ENCODE results near the gene CBFA2T3. TPM values are rescaled to one million over a fixed set of nuclear protein-coding genes. Genes with fewer than 3 reads are reported as not detected.

CBFA2T3 gene
- total and polyA plus RNA-seq, 4 donors = 4.7 to 11.8 (median 6.6) TPM

DNA sequence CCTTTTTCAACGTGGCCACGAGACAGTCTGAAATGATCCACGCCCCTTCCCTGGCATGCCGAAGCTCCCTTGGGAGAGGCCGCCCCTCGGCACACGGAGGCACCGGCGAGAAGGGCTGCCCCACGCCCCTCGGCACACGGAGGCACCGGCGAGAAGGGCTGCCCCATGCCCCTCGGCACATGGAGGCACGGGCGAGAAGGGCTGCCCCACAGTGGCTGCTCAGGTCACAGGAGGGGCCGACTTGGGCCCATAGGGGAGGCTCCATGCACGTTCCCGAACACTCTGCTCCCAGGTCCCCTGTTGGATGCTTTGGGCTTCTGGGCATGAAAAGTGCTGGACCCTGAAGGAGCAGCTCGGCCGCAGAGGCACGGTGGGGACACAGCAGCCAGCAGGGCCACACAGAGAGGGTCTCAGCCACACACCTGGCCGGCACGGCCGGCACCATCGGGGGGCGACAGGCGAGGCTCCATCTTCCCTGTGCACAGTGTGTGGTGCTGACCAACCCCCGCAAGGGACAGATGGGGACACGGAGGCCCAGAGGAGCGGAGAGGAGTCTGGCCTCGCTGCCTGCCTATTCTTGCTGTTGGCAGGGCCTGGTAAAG, 42.8 kb downstream of the CBFA2T3 start:
- DNase-seq = no peak
- Histone ChIP-seq H3K27me3 (ENCODE audit: control insufficient read depth in 3 of 3, insufficient read depth in 3 of 3, low read length in 2 of 3) (peaks cover 0 to 7% (median 0%) of the 10 kb centered on the region in 3 donors), H3K4me3 (no peak overlapping the region), H3K4me1 (ENCODE audit: control insufficient read depth in 5 of 5, insufficient read depth in 5 of 5, low read length in 5 of 5) (peaks cover 0 to 20% (median 0%) of the 10 kb centered on the region in 5 donors), H3K36me3 (ENCODE audit: control insufficient read depth in 4 of 4, insufficient read depth in 4 of 4, low read length in 4 of 4) (no peaks in the 10 kb centered on the region), H3K27ac (ENCODE audit: low read depth in 1 of 2, low read length in 1 of 2) (no peak overlapping the region), H3K9me3 (ENCODE audit: control insufficient read depth in 4 of 4, insufficient read depth in 3 of 4, low read length in 3 of 4) (no peaks in the 10 kb centered on the region), H3K9ac (ENCODE audit: insufficient read depth in 1 of 2, low read length in 2 of 2) (no peak overlapping the region)
- 77 to 78% methylated on average over 31 to 33 of the region's 33 CpGs for WGBS, 2 donors
- TF ChIP-seq, protein P1, sequence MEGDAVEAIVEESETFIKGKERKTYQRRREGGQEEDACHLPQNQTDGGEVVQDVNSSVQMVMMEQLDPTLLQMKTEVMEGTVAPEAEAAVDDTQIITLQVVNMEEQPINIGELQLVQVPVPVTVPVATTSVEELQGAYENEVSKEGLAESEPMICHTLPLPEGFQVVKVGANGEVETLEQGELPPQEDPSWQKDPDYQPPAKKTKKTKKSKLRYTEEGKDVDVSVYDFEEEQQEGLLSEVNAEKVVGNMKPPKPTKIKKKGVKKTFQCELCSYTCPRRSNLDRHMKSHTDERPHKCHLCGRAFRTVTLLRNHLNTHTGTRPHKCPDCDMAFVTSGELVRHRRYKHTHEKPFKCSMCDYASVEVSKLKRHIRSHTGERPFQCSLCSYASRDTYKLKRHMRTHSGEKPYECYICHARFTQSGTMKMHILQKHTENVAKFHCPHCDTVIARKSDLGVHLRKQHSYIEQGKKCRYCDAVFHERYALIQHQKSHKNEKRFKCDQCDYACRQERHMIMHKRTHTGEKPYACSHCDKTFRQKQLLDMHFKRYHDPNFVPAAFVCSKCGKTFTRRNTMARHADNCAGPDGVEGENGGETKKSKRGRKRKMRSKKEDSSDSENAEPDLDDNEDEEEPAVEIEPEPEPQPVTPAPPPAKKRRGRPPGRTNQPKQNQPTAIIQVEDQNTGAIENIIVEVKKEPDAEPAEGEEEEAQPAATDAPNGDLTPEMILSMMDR (IDR thresholded peaks at IDR 0.05; ENCODE audit: control extremely low read depth, extremely low read depth) = no peak
- no peak for ATAC-seq (ENCODE audit: insufficient read depth, low FRiP score)

DNA sequence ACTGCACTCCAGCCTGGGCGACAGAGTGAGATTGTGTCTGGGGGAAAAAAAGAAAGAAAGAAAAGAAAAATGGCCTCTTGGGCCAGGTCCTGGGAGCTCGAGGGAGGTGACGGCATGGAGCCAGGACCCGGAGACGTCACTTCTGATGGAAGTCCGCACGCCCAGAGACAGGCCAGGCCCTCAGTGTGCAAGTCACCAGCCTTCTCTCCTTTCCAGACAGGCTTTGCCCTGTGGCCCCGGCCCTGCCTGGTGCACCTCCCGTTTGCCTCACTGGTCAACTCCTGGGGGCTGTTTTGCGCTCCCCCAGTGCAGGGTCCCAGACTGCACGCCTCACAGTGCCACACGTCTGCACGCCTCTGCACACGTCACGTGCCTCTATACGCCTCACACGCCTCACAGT, 44.1 kb downstream of the CBFA2T3 start:
- Histone ChIP-seq H3K9ac (ENCODE audit: insufficient read depth in 1 of 2, low read length in 2 of 2) (no peak overlapping the region), H3K36me3 (ENCODE audit: control insufficient read depth in 4 of 4, insufficient read depth in 4 of 4, low read length in 4 of 4) (no peaks in the 10 kb centered on the region), H3K4me1 (ENCODE audit: control insufficient read depth in 5 of 5, insufficient read depth in 5 of 5, low read length in 5 of 5) (peaks cover 0 to 22% (median 0%) of the 10 kb centered on the region in 5 donors), H3K9me3 (ENCODE audit: control insufficient read depth in 4 of 4, insufficient read depth in 3 of 4, low read length in 3 of 4) (no peaks in the 10 kb centered on the region), H3K4me3 (no peak overlapping the region), H3K27ac (ENCODE audit: low read depth in 1 of 2, low read length in 1 of 2) (no peak overlapping the region), H3K27me3 (ENCODE audit: control insufficient read depth in 3 of 3, insufficient read depth in 3 of 3, low read length in 2 of 3) (no peaks in the 10 kb centered on the region)
- 87 to 90% methylated on average over 17 of the region's 17 CpGs for WGBS, 2 donors
- DNase-seq (no peak), ATAC-seq (ENCODE audit: insufficient read depth, low FRiP score) (no peak)
- TF ChIP-seq, protein P1 (IDR thresholded peaks at IDR 0.05; ENCODE audit: control extremely low read depth, extremely low read depth) = no peak

DNA sequence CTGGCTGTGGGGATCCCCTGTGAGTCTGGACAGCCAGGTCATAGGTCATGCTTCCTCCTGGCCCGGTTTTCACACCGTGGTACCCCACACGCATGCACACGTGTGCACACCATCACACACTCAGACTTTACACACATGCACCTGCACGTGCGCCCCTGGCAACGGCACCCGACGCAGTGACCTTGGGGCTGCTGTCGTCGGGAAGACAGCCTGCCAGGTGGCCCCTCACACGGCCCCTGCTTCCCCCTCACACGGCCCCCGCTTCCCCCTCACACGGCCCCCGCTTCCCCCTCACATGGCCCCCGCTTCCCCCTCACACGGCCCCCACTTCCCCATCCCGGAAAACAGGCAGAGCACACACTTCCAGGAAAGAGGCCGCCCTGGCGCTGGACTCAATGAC, 45.1 kb downstream of the CBFA2T3 start:
- H3K4me1 ChIP-seq (ENCODE audit: control insufficient read depth in 5 of 5, insufficient read depth in 5 of 5, low read length in 5 of 5) = peaks cover 0 to 21% (median 0%) of the 10 kb centered on the region in 5 donors
- no peak overlapping the region for H3K27ac ChIP-seq (ENCODE audit: low read depth in 1 of 2, low read length in 1 of 2)
- no peaks in the 10 kb centered on the region for H3K36me3 ChIP-seq (ENCODE audit: control insufficient read depth in 4 of 4, insufficient read depth in 4 of 4, low read length in 4 of 4)
- H3K27me3 ChIP-seq (ENCODE audit: control insufficient read depth in 3 of 3, insufficient read depth in 3 of 3, low read length in 2 of 3) = no peaks in the 10 kb centered on the region
- 71 to 76% methylated on average over 20 to 21 of the region's 21 CpGs for WGBS, 2 donors
- H3K9me3 ChIP-seq (ENCODE audit: control insufficient read depth in 4 of 4, insufficient read depth in 3 of 4, low read length in 3 of 4) = no peaks in the 10 kb centered on the region
- no peak overlapping the region for H3K4me3 ChIP-seq
- H3K9ac ChIP-seq (ENCODE audit: insufficient read depth in 1 of 2, low read length in 2 of 2) = no peak overlapping the region
- ATAC-seq (ENCODE audit: insufficient read depth, low FRiP score) (no peak), DNase-seq (no peak)
- TF ChIP-seq, protein P1 (IDR thresholded peaks at IDR 0.05; ENCODE audit: control extremely low read depth, extremely low read depth) = no peak
